Upper lobe of right lung (tissue), 1 donor: ENCODE results near the gene TSHR. TPM values are rescaled to one million over a fixed set of nuclear protein-coding genes. Genes with fewer than 3 reads are reported as not detected.

Experiments
- ATAC-seq: fragments of 200-7000 bp; cut with Tn5 transposase; one replicate; pipeline ENCODE4 v1.9.1; 2020; ENCODE audit warnings: mild to moderate bottlenecking, moderate library complexity
- DNase-seq: peaks from one replicate; pipeline ENCODE4 v3.0.0-alpha.2; 2020
- H3K27ac ChIP-seq: fragments of 200-600 bp; one replicate; pipeline ENCODE4 v1.8.0; 2022
- H3K27me3 ChIP-seq: fragments of 200-600 bp; one replicate; pipeline ENCODE4 v1.8.0; 2022; ENCODE audit warnings: mild to moderate bottlenecking
- H3K36me3 ChIP-seq: fragments of 200-600 bp; one replicate; pipeline ENCODE4 v1.8.0; 2022
- H3K4me1 ChIP-seq: fragments of 200-600 bp; one replicate; pipeline ENCODE4 v1.8.0; 2022
- H3K4me3 ChIP-seq: fragments of 200-600 bp; one replicate; pipeline ENCODE4 v1.8.0; 2022; ENCODE audit warnings: mild to moderate bottlenecking
- H3K9me3 ChIP-seq: fragments of 200-600 bp; one replicate; pipeline ENCODE4 v1.8.0; 2022
- CTCF ChIP-seq: fragments of 200-600 bp; IDR thresholded peaks from one replicate; pipeline ENCODE4 v1.8.0; 2022; ENCODE audit warnings: antibody characterized with exemption
- intact Hi-C: fragments of 100-400 bp; cut with DNase I; formaldehyde crosslinking; loops from one replicate; pipeline ENCODE4 v1.11.0; 2022
- total RNA-seq: library from RNA; stranded (reverse); fragmentation: NEBNext Ultra II Directional; extraction: Animal tissue kit (Norgen Biotek cat#: 25700); gene quantifications from one replicate; pipeline ENCODE4 v1.2.1, GENCODE V29; 2021
- donor health status: DM: no; HTN: yes; CAD: no; lungs with severe emphysema.

The TSHR gene
- total RNA-seq, 1 donor from 2014 or later: not detected

DNA sequence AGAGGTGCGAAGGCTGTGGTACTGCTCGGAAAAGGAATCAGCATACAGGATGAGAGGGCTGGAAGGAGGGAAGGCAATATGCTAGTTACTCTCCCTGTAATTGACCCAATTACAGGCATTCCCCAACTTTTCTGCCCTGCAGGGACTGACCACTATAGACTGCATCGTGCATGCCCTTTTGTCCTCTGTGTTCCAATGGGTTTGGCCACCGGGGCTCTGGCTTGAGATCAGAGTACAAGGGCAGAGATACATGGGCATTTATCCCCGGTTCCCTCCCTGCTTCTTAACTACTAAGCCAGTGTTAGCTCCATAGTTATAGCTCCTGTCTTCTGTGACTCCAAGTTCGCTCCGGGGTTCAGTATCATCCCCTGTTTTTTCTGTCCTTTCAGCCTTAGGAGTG is 205.7 kb downstream of the TSHR start:
- Histone ChIP-seq H3K4me1 (no peaks in the 10 kb centered on the region), H3K9me3 (no peaks in the 10 kb centered on the region), H3K27me3 (no peaks in the 10 kb centered on the region), H3K27ac (no peak overlapping the region), H3K36me3 (no peaks in the 10 kb centered on the region), H3K4me3 (no peak overlapping the region)
- no peak for ATAC-seq
- no peak for TF ChIP-seq CTCF
- intact Hi-C loops: no loop called here
- DNase-seq: no peak

DNA sequence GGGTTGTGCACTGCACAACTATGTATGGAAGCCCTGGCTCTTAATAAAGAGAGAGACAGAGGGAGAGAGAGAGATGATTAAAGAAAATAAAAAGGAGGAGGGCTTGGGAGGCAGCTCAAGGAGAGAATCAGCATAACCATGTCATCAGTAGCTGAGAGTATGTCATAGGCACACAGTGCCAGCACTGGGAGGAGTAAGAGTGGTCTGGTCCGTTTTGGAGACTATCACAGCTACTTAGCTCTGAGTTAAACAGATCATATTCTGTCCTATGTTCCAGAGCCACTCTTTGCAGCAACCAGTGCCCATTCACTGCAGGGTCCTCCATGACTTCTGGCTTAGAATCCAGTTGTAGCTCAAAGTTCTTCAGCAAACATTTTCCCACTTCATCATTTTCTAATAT is 206.3 kb downstream of the TSHR start:
- no peak for TF ChIP-seq CTCF
- no peaks in the 10 kb centered on the region for H3K9me3 ChIP-seq
- DNase-seq (no peak), ATAC-seq (no peak)
- H3K27ac ChIP-seq: no peak overlapping the region
- H3K4me3 ChIP-seq: no peak overlapping the region
- H3K36me3 ChIP-seq: no peaks in the 10 kb centered on the region
- H3K27me3 ChIP-seq: no peaks in the 10 kb centered on the region
- H3K4me1 ChIP-seq: no peaks in the 10 kb centered on the region
- intact Hi-C loops: no loop called here

DNA sequence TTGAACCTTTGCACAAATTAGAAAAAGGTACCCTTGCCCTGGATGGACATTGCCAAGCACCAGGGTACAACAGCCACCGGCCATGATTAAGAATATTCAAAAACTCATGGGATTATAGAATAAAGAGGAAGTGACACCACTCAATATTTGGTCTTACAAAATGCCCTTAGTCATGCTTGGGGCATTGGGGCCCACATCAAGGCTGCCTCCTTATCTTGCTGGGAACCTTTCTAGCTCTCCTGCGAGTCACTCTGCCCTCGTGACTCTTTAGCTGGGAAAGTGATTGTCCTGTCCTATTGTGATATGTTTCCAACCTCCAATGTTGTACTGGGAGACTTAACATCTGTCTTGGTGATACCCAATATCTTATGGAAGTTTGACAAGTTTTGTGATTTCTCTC is 207.5 kb downstream of the TSHR start:
- intact Hi-C loops: no loop called here
- peak; percentile 53 for ATAC-seq
- Histone ChIP-seq H3K36me3 (no peaks in the 10 kb centered on the region), H3K9me3 (no peaks in the 10 kb centered on the region), H3K27ac (no peak overlapping the region), H3K4me1 (no peaks in the 10 kb centered on the region), H3K27me3 (no peaks in the 10 kb centered on the region), H3K4me3 (no peak overlapping the region)
- TF ChIP-seq CTCF: no peak
- no peak for DNase-seq

DNA sequence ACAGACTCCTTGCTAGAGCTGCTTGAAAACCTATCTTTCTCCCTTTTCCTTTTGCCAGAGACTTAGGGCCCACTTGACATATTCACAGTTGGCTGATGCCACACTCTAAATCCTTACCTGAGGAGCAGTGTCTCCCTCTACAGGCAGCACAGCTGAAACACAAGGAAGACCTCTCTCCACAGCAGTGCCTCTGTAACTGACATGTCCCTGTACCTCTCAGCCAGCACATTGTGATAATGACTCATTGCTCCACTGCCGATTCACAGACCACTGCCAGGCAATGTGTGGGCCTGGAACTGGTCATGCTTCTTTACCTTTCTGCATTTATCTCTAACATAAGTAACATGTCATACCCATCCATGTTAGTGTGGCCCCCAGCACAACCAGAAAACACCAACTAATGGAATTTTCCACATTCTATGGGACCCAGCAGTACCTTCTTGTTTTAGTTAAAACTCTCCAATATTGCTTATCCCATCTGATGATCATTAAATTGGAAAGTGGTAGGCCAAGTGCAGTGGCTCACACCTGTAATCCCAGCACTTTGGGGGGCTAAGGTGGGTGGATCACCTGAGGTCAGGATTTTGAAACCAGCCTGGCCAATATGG is 208.8 kb downstream of the TSHR start:
- Histone ChIP-seq H3K27ac (no peak overlapping the region), H3K4me1 (peaks cover 3% of the 10 kb centered on the region), H3K27me3 (no peaks in the 10 kb centered on the region), H3K9me3 (no peaks in the 10 kb centered on the region), H3K4me3 (no peak overlapping the region), H3K36me3 (no peaks in the 10 kb centered on the region)
- peak; percentile 97 for ATAC-seq
- intact Hi-C loops: no loop called here
- no peak for DNase-seq
- peak; percentile 66 for TF ChIP-seq CTCF

- no peaks in the 10 kb centered on the region for H3K27me3 ChIP-seq
- H3K36me3 ChIP-seq: no peaks in the 10 kb centered on the region
- H3K4me3 ChIP-seq: no peak overlapping the region
- H3K9me3 ChIP-seq: no peaks in the 10 kb centered on the region
- no peak overlapping the region for H3K27ac ChIP-seq
- H3K4me1 ChIP-seq: peaks cover 12% of the 10 kb centered on the region
- ATAC-seq (no peak), DNase-seq (no peak)
- no peak for TF ChIP-seq CTCF
- intact Hi-C loops: no loop called here
Observed at GRCh38 chr14:81165188-81165587, 209.8 kb downstream of the TSHR start.

GRCh38 chr14:81166121-81166520 is 210.7 kb downstream of the TSHR start:
- H3K36me3 ChIP-seq: no peaks in the 10 kb centered on the region
- peaks cover 16% of the 10 kb centered on the region for H3K4me1 ChIP-seq
- DNase-seq (no peak), ATAC-seq (no peak)
- no peak for TF ChIP-seq CTCF
- H3K27ac ChIP-seq: no peak overlapping the region
- H3K4me3 ChIP-seq: no peak overlapping the region
- no peaks in the 10 kb centered on the region for H3K9me3 ChIP-seq
- no peaks in the 10 kb centered on the region for H3K27me3 ChIP-seq
- intact Hi-C loops: no loop called here
